Fibroblast of mammary gland (primary cell): ENCODE results near the gene RPL19.

Experiments
- DNase-seq: peaks from one replicate; pipeline ENCODE4 v3.0.0-alpha.2; 2010; ENCODE audit warnings: low read depth
- H3K4me3 ChIP-seq: 2 replicates; pipeline ENCODE4 v1.5.1; 2011; ENCODE audit warnings: low read depth, mild to moderate bottlenecking, low read length, moderate library complexity; ENCODE audit not compliant: control insufficient read depth
- TF ChIP-seq, protein P1 (sequence below): conservative IDR thresholded peaks from 2 replicates; pipeline ENCODE4 v1.5.1; 2011; ENCODE audit warnings: low read depth, low read length, inconsistent platforms; ENCODE audit not compliant: control insufficient read depth, insufficient read depth

RPL19 gene

DNA sequence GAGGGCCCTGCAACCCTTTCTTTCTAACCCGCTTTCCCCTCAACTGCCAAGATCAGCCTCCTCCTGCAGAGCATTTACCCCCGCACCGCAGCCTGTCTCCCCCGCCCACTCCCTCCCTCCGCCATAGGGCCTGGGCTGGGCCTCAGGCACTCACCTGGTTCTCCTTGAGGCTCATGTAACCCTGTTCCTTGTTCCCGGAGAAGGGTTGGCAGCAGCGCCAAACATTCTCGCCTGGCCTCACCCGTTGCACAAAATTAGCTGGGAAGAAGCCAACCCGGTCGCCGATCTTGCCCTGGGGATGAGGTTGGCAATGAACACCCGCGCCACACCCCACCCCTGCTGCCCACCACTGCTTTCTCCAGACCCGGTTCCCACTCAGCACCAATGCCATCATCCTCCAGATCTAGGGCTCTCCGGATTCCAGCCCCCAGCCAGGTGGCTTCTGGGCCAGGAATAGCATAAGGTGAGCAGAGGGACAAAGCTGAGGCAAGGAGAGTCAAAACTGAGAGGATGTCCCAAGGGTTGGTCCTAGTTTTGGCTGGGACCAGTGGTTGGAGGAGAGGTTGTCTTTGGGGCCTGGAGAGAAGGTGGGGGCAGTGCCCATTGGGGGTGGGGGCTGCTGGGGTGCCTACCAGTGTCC lies 12.9 kb downstream of the RPL19 start:
- TF ChIP-seq, protein P1, sequence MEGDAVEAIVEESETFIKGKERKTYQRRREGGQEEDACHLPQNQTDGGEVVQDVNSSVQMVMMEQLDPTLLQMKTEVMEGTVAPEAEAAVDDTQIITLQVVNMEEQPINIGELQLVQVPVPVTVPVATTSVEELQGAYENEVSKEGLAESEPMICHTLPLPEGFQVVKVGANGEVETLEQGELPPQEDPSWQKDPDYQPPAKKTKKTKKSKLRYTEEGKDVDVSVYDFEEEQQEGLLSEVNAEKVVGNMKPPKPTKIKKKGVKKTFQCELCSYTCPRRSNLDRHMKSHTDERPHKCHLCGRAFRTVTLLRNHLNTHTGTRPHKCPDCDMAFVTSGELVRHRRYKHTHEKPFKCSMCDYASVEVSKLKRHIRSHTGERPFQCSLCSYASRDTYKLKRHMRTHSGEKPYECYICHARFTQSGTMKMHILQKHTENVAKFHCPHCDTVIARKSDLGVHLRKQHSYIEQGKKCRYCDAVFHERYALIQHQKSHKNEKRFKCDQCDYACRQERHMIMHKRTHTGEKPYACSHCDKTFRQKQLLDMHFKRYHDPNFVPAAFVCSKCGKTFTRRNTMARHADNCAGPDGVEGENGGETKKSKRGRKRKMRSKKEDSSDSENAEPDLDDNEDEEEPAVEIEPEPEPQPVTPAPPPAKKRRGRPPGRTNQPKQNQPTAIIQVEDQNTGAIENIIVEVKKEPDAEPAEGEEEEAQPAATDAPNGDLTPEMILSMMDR: no peak
- DNase-seq: no peak
- no peak overlapping the region for H3K4me3 ChIP-seq

DNA sequence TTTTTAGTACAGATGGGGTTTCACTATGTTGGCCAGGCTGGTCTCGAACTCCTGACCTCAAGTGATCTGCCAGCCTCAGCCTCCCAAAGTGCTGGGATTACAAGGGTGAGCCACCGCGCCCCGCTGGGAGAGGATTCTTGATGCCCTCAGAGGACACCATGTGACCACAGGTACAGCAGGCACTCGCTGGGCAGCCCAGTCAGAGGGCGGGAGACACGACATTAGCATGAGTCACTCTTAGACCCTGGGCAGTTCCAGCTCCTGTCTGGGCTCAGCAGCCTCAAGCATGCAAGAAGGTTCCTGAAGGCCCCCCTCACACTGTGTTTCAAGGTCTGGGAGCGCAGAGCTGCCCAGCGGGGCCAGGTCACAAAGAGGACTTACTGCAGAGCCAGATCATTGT lies 13.8 kb downstream of the RPL19 start:
- TF ChIP-seq, protein P1: no peak
- H3K4me3 ChIP-seq: no peak overlapping the region
- DNase-seq: no peak

DNA sequence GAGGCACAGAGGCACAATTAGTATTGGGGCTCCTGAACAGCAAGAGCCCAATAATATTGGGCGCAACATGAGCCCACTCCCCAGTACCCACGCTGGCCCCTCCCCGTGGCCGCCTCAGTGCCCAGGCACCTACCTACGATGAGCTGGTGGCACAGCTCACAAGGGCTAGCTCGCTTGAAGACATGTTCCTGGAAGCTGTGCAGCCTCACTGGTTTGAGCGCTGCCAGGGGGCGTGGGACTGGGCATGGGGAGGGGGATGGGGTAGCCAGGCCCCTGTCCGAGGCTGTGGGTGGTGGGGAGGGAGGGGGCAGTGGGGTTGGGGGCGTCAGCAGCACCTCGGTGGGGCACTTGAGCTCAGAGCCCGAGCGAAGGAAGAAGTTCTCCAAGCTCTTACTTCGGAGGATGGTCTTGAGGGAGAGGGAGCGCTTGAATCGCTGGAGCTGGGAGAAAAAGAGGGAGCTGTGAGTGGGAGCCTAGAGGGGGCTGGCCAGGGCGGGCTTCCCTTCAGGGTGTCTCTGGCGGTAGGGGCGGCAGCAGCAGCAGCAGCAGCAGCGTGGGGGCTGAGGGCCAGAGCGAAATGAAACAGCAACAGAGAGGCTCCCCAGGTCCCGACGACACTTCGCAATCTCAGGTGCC lies 17.8 kb downstream of the RPL19 start:
- DNase-seq: no peak

DNA sequence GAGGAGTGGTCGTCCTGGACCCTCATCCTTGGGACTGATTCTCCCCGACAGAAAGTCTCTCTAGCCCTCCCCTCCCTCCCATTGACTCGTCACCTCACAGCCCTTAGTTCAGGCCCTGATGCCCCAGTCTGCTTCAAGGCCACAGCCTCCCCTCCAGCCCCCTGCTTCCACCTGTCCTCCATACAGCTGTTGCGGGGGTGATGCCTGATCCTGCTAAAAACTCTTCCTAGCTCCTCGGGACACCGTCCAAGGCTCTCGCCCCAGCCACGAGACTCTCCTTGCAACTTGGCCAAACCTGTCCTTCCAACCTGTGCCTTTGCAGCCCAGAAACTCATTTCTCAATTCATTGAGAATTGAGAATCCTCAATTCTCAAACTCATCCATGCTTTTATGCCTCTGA lies 18.8 kb downstream of the RPL19 start:
- TF ChIP-seq, protein P1: no peak
- no peak overlapping the region for H3K4me3 ChIP-seq
- DNase-seq: no peak

More for the DNA sequence above, 17.8 kb downstream of the RPL19 start:
- TF ChIP-seq, protein P1: no peak
- H3K4me3 ChIP-seq: no peak overlapping the region

DNA sequence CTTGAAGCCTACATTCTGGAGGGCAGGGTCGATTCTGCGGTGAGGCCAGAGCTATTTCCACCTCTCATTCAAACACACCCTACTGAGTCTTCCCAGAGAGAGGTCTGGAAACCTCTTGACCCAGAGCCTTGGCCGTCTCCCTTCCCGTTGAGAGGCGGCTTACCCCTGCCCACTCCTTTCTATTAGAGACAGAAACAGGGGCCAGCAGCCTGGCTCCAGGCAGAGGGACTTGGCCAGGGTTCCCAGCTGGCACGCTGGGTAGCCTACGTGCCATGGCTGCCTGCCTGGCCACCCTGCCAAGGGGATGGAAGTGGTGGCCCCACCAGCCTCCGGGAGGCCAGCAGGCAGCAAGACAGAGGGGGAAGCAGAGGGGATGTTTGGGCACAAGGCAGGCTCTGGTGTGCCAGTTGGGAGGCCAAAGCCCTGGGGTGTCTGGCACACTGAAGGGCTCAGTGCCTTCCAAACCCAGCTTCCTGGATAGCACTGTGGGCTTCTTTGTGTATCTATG lies 19.6 kb downstream of the RPL19 start:
- TF ChIP-seq, protein P1: no peak
- no peak for DNase-seq
- H3K4me3 ChIP-seq: no peak overlapping the region

DNA sequence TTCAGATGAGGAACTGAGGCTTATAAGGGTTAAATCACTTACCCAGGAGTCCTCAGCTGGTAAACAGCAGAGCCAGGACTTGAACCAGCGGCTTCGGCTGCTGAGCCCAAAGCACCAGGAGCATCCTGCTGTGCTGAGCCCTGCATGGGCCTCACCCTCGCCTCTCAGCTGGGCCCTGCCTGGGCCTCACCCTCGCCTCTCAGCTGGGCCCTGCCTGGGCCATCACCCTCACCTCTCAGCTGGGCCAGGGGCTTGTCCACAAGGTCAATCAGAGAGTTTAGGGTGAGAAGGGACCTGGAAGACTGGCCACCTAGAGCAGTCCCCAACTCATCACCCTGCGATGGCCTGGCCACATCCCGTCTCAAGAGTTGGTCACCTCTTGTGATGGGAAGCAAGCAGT lies 21.5 kb downstream of the RPL19 start:
- no peak overlapping the region for H3K4me3 ChIP-seq
- TF ChIP-seq, protein P1: no peak
- no peak for DNase-seq
